ENCODE data around the gene RNF5.
"Not testable (repeated sequence)": the region's sequence is repeated elsewhere in the genome, so short reads cannot be mapped to it uniquely, and the experiment has no call there.

Gene RNF5, protein sequence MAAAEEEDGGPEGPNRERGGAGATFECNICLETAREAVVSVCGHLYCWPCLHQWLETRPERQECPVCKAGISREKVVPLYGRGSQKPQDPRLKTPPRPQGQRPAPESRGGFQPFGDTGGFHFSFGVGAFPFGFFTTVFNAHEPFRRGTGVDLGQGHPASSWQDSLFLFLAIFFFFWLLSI
- 10.1 to 38.0 (median 34.7) reads per million in 9 experiments for total RNA-seq

- Mint-ChIP-seq H3K27me3 (no peaks in the 10 kb centered on the region), H3K27ac (peak within 1 kb of the TSS; percentile 97 to 98), H3K36me3 (ENCODE audit: insufficient read depth) (peaks cover 33% of the 10 kb centered on the region), H3K4me3 (peak within 1 kb of the TSS; percentile 87 to 91), H3K4me1 (ENCODE audit: low read depth in 2 of 2) (peaks cover 52 to 58% of the 10 kb centered on the region in 2 donors), H3K9me3 (no peaks in the 10 kb centered on the region)
- DNase-seq (peak; percentile 89 to 93 (median 90)), ATAC-seq (replicated peaks) (peak; percentile 81)
Observed at GRCh38 chr6:32177788-32178546, at the start of gene RNF5. Gene RNF5, plus strand, starts transcription at chr6:32178405. Its CDS starts 107 bp downstream, at chr6:32178512.

- H3K4me3 Mint-ChIP-seq, result peak overlapping the region; percentile 97 to 100
- H3K27me3 Mint-ChIP-seq, result peaks cover 0 to 3% of the 10 kb centered on the region in 2 donors
- no peaks in the 10 kb centered on the region for H3K9me3 Mint-ChIP-seq
- H3K36me3 Mint-ChIP-seq (ENCODE audit: insufficient read depth), result peaks cover 42% of the 10 kb centered on the region
- peak overlapping the region; percentile 96 to 99 for H3K27ac Mint-ChIP-seq
- peaks cover 33 to 40% of the 10 kb centered on the region in 2 donors for H3K4me1 Mint-ChIP-seq (ENCODE audit: low read depth in 2 of 2)
- DNase-seq (no peak), ATAC-seq (replicated peaks) (no peak)
Observed at GRCh38 chr6:32128751-32129296, 49.4 kb upstream of the RNF5 start.

DNA sequence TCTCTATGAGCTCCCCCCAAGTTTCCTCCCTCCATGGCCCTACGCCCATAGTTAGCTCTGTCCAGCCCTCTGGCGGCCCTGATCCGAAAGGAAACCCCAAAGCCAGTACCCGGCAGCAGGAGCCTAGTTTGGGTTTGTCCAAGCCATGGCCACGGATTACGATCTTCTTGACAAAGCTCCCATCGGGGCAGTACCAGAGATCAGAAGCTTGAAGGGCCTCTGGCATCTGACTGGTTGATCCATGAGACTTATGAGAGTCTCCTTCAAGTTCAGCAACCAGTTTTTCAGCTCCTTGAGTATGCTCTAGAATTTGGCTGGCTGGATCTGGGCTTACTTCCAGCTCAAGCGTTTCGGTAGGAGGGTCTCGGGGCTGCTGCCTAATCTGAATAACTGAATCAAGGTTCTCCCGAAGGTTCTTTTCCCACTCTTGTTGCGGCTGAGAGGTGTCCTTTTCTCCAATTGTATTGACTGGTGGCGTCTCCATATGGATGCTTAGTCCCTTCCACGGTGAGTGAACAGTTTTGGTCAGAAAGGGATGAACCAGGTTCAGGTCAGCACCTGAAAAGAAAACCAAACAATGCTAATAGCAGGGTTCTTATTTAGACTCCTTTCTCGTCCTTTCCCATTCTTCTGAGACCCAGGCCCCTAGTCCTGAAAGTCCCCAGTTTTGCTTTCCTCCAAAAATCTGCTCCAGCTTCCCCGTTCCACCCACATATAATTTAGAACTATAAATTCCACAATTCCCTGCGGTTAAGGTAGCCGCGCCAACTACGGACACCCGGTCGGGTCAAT is 48.7 kb upstream of the RNF5 start:
- ATAC-seq (replicated peaks) (no peak), DNase-seq (no peak)
- Mint-ChIP-seq H3K4me1 (ENCODE audit: low read depth in 2 of 2) (peaks cover 31 to 34% of the 10 kb centered on the region in 2 donors), H3K9me3 (no peaks in the 10 kb centered on the region), H3K27me3 (peaks cover 0 to 6% of the 10 kb centered on the region in 2 donors), H3K36me3 (ENCODE audit: insufficient read depth) (peaks cover 36% of the 10 kb centered on the region), H3K27ac (peak overlapping the region; percentile 96 to 99), H3K4me3 (peak overlapping the region; percentile 97 to 100)

- H3K4me3 Mint-ChIP-seq, result peak overlapping the region; percentile 8 to 22
Observed at GRCh38 chr6:32131439-32131948, 46.7 kb upstream of the RNF5 start.

GRCh38 chr6:32132110-32132509 is 46.1 kb upstream of the RNF5 start:
- H3K36me3 Mint-ChIP-seq (ENCODE audit: insufficient read depth), result peaks cover 21% of the 10 kb centered on the region
- no peak overlapping the region for H3K27ac Mint-ChIP-seq
- ATAC-seq (replicated peaks) (no peak), DNase-seq (no peak)
- peaks cover 0 to 6% of the 10 kb centered on the region in 2 donors for H3K27me3 Mint-ChIP-seq
- H3K9me3 Mint-ChIP-seq, result no peaks in the 10 kb centered on the region
- H3K4me1 Mint-ChIP-seq (ENCODE audit: low read depth in 2 of 2), result peaks cover 20 to 22% of the 10 kb centered on the region in 2 donors
- H3K4me3 Mint-ChIP-seq, result no peak overlapping the region

More at GRCh38 chr6:32131439-32131948, 46.7 kb upstream of the RNF5 start:
- H3K36me3 Mint-ChIP-seq (ENCODE audit: insufficient read depth), result peaks cover 25% of the 10 kb centered on the region
- no peak overlapping the region for H3K27ac Mint-ChIP-seq
- H3K4me1 Mint-ChIP-seq (ENCODE audit: low read depth in 2 of 2), result peaks cover 26 to 28% of the 10 kb centered on the region in 2 donors
- peaks cover 0 to 6% of the 10 kb centered on the region in 2 donors for H3K27me3 Mint-ChIP-seq
- DNase-seq (no peak), ATAC-seq (replicated peaks) (no peak)
- H3K9me3 Mint-ChIP-seq, result no peaks in the 10 kb centered on the region

- Mint-ChIP-seq H3K4me1 (ENCODE audit: low read depth in 2 of 2) (peaks cover 6 to 8% of the 10 kb centered on the region in 2 donors), H3K9me3 (no peaks in the 10 kb centered on the region), H3K27me3 (peaks cover 0 to 6% of the 10 kb centered on the region in 2 donors), H3K4me3 (no peak overlapping the region), H3K36me3 (ENCODE audit: insufficient read depth) (peaks cover 7% of the 10 kb centered on the region), H3K27ac (no peak overlapping the region)
- DNase-seq (no peak), ATAC-seq (replicated peaks) (no peak)
Observed at GRCh38 chr6:32133786-32134185, 44.4 kb upstream of the RNF5 start.

DNA sequence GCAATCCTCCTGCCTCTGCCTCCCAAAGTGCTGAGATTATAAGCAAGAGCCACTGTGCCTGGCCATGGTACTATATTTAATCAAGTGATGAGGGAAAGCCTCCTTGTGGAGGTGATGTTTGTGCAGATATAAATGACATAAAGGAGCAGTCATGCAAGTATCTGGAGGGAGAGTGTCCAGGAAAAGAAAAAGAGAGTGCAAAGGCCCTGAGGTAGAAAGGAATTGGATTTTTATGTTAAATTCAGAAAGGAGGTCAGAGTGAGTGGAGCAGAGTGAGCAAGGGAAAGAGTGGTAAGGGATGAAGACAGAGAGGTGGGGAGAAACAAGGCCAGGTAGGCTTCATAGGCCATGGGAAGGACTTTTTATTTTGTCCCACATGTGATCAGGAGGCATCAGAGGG is 40.8 kb upstream of the RNF5 start:
- H3K4me3 Mint-ChIP-seq, result no peak overlapping the region
- H3K27me3 Mint-ChIP-seq, result peaks cover 19 to 22% of the 10 kb centered on the region in 2 donors
- DNase-seq (no peak), ATAC-seq (replicated peaks) (no peak)
- H3K36me3 Mint-ChIP-seq (ENCODE audit: insufficient read depth), result no peaks in the 10 kb centered on the region
- no peaks in the 10 kb centered on the region for H3K9me3 Mint-ChIP-seq
- H3K27ac Mint-ChIP-seq, result no peak overlapping the region
- no peaks in the 10 kb centered on the region for H3K4me1 Mint-ChIP-seq (ENCODE audit: low read depth in 2 of 2)

GRCh38 chr6:32139590-32139989 is 38.6 kb upstream of the RNF5 start:
- no peak overlapping the region for H3K4me3 Mint-ChIP-seq
- no peaks in the 10 kb centered on the region for H3K9me3 Mint-ChIP-seq
- no peak overlapping the region for H3K27ac Mint-ChIP-seq
- no peaks in the 10 kb centered on the region for H3K4me1 Mint-ChIP-seq (ENCODE audit: low read depth in 2 of 2)
- no peaks in the 10 kb centered on the region for H3K36me3 Mint-ChIP-seq (ENCODE audit: insufficient read depth)
- DNase-seq, result no peak
- H3K27me3 Mint-ChIP-seq, result peaks cover 14 to 23% of the 10 kb centered on the region in 2 donors
- no peak for ATAC-seq (replicated peaks)

DNA sequence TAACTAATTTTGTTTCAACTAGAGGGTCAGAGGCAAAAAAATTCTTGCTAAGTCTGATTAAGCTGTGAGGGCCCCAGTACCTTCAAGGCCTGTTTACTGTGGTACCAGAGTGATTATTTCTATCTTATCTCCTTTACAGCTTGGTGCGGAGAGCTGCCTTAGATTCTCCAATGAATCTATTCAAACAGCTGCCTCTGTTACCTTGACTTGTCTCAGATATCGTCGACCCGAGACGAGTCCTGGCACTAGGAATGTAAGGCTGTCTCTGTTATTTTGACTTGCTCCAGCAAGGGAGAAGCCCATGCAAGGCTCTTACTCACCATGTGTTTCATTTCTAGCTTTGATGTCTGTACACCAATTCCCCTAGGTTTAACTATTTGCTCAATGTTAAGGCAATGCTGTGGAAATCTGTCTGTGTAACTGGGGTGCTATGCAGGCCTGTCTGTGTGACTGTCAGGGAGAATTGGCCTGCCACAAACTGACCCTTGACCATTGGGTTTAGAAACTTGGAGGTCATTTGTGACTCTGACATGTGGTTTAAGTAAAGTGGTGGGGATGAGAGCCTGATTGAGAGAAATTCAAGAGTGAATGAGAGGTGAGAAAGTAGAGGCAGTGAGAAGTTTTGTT is 37.7 kb upstream of the RNF5 start:
- H3K27ac Mint-ChIP-seq, result no peak overlapping the region
- peaks cover 14 to 23% of the 10 kb centered on the region in 2 donors for H3K27me3 Mint-ChIP-seq
- H3K4me1 Mint-ChIP-seq (ENCODE audit: low read depth in 2 of 2), result no peaks in the 10 kb centered on the region
- H3K9me3 Mint-ChIP-seq, result no peaks in the 10 kb centered on the region
- DNase-seq (no peak), ATAC-seq (replicated peaks) (no peak)
- no peaks in the 10 kb centered on the region for H3K36me3 Mint-ChIP-seq (ENCODE audit: insufficient read depth)
- no peak overlapping the region for H3K4me3 Mint-ChIP-seq

- not testable (repeated sequence) for H3K27ac Mint-ChIP-seq; DNase-seq; ATAC-seq (replicated peaks); H3K36me3 Mint-ChIP-seq (ENCODE audit: insufficient read depth); H3K9me3 Mint-ChIP-seq; H3K4me3 Mint-ChIP-seq
- peaks cover 18 to 19% of the 10 kb centered on the region in 2 donors for H3K4me1 Mint-ChIP-seq (ENCODE audit: low read depth in 2 of 2)
- peaks cover 38 to 54% of the 10 kb centered on the region in 2 donors for H3K27me3 Mint-ChIP-seq
Observed at GRCh38 chr6:32144238-32144637, 34.0 kb upstream of the RNF5 start.

GRCh38 chr6:32146287-32146686 is 31.9 kb upstream of the RNF5 start:
- ATAC-seq (replicated peaks) (no peak), DNase-seq (no peak)
- Mint-ChIP-seq H3K9me3 (no peaks in the 10 kb centered on the region), H3K4me1 (ENCODE audit: low read depth in 2 of 2) (peaks cover 22 to 28% of the 10 kb centered on the region in 2 donors), H3K36me3 (ENCODE audit: insufficient read depth) (peaks cover 7% of the 10 kb centered on the region), H3K4me3 (no peak overlapping the region), H3K27ac (no peak overlapping the region), H3K27me3 (peaks cover 50 to 65% of the 10 kb centered on the region in 2 donors)

- Mint-ChIP-seq H3K4me1 (ENCODE audit: low read depth in 2 of 2) (peaks cover 26 to 29% of the 10 kb centered on the region in 2 donors), H3K9me3 (no peaks in the 10 kb centered on the region), H3K36me3 (ENCODE audit: insufficient read depth) (peaks cover 7% of the 10 kb centered on the region), H3K27me3 (peaks cover 49 to 65% of the 10 kb centered on the region in 2 donors), H3K27ac (no peak overlapping the region), H3K4me3 (peak overlapping the region in 1 of 2 donors; percentile 3)
- DNase-seq (no peak), ATAC-seq (replicated peaks) (no peak)
Observed at GRCh38 chr6:32146687-32147086, 31.5 kb upstream of the RNF5 start.

Measured in effector memory CD8-positive, alpha-beta T cell (primary cell).